GM12878 (cell line): ENCODE measurements around the gene IL23R. TPM values are rescaled to one million over a fixed set of nuclear protein-coding genes. Genes with fewer than 3 reads are reported as not detected.

ENCODE experiments used
- ATAC-seq: fragments of 200-7000 bp; cut with Tn5 transposase; 3 replicates; pipeline ENCODE4 v1.9.1; 2020; ENCODE audit warnings: mild to moderate bottlenecking, moderate library complexity
- BruUV-seq: library from RNA; stranded (reverse); fragments of 400-500 nt; replicated peaks from 2 replicates; lab custom pipeline; 2021; lab: Mats Ljungman, UMichigan
- CTCF ChIA-PET: fragments of 300-600 bp; sonication (Branson Sonifier 250); formaldehyde crosslinking; extraction: SDS; loops from one replicate; lab custom pipeline; 2021; ENCODE audit warnings: inconsistent platforms; lab: Yijun Ruan, JAX
- POLR2A ChIA-PET: fragments of 350-600 bp; formaldehyde crosslinking; extraction: SDS; loops from one replicate; lab custom pipeline; 2021; ENCODE audit warnings: inconsistent platforms; lab: Charles Lee
- RAD21 ChIA-PET: fragments of 300-600 bp; sonication (Branson Sonifier 250); formaldehyde crosslinking; loops from one replicate; lab custom pipeline; 2023; ENCODE audit warnings: antibody characterized with exemption; ENCODE audit not compliant: unreplicated experiment; lab: Charles Lee
- SMC1A ChIA-PET: fragments of 300-600 bp; sonication (Branson Sonifier 250); formaldehyde crosslinking; loops from one replicate; lab custom pipeline; 2023; ENCODE audit not compliant: unreplicated experiment, uncharacterized antibody; lab: Charles Lee
- DNase-seq: peaks from one replicate; pipeline ENCODE4 v3.0.0-alpha.2; 2011; ENCODE audit warnings: low read depth, low spot score
- FAIRE-seq: peaks from 3 replicates; lab custom pipeline; 2011; peaks lifted over from hg19 to GRCh38; lab: Jason Lieb, UNC
- H2AFZ ChIP-seq: 2 replicates; pipeline ENCODE4 v1.6.0; 2011; ENCODE audit warnings: low read depth, low read length, control low read depth; ENCODE audit not compliant: control insufficient read depth
- H3K27ac ChIP-seq: 2 replicates; pipeline ENCODE4 v1.5.1; 2011; ENCODE audit warnings: control low read depth; ENCODE audit not compliant: control insufficient read depth, insufficient read depth
- H3K27me3 ChIP-seq, 2 experiments: replicated peaks in 1 of 2; 2 replicates each; pipeline versions ENCODE4 v1.6.0 to v1.6.1; 2011; ENCODE audit warnings: low read length in 1 of 2; ENCODE audit not compliant: control insufficient read depth in 2 of 2, insufficient read depth in 2 of 2
- H3K36me3 ChIP-seq, 2 experiments: 2 replicates each; pipeline ENCODE4 v1.5.1; 2011; ENCODE audit warnings: low read length in 1 of 2; ENCODE audit not compliant: control insufficient read depth in 2 of 2, insufficient read depth in 2 of 2
- H3K4me1 ChIP-seq: 2 replicates; pipeline ENCODE4 v1.6.1; 2011; ENCODE audit warnings: mild to moderate bottlenecking, low read length, moderate library complexity, mixed read lengths; ENCODE audit not compliant: control insufficient read depth, insufficient read depth
- H3K4me2 ChIP-seq: 2 replicates; pipeline ENCODE4 v1.6.0; 2011; ENCODE audit warnings: control low read depth; ENCODE audit not compliant: control insufficient read depth, insufficient read depth
- H3K4me3 ChIP-seq: fragments of 200-600 bp; sonication (generic); 2 replicates; pipeline ENCODE4 v1.5.1; 2016
- H3K79me2 ChIP-seq: 2 replicates; pipeline ENCODE4 v1.6.0; 2011; ENCODE audit warnings: low read length; ENCODE audit not compliant: control insufficient read depth, insufficient read depth
- H3K9ac ChIP-seq: 2 replicates; pipeline ENCODE4 v1.8.0; 2011; ENCODE audit warnings: low read length, control low read depth, mixed read lengths; ENCODE audit not compliant: control insufficient read depth, insufficient read depth
- H3K9me3 ChIP-seq: replicated peaks from 3 replicates; pipeline ENCODE4 v1.5.1; 2011; ENCODE audit warnings: mild to moderate bottlenecking, low read length; ENCODE audit not compliant: control insufficient read depth, insufficient read depth
- H4K20me1 ChIP-seq: 2 replicates; pipeline ENCODE4 v1.6.0; 2011; ENCODE audit not compliant: control insufficient read depth, insufficient read depth
- BCL3 ChIP-seq: IDR thresholded peaks from 2 replicates; pipeline ENCODE4 v1.6.1; 2011; ENCODE audit warnings: borderline replicate concordance, low read depth, mild to moderate bottlenecking, moderate library complexity, low read length; ENCODE audit not compliant: insufficient read depth, poor library complexity, severe bottlenecking
- DPF2 ChIP-seq: fragments of 450-650 bp; IDR thresholded peaks from 2 replicates; pipeline ENCODE4 v1.6.1; 2017; ENCODE audit warnings: mild to moderate bottlenecking
- HDAC2 ChIP-seq: fragments of 200-600 bp; sonication (generic); IDR thresholded peaks from 2 replicates; pipeline ENCODE4 v1.6.1; 2017
- JUNB ChIP-seq: IDR thresholded peaks from 2 replicates; pipeline ENCODE4 v1.6.1; 2016; ENCODE audit warnings: antibody characterized with exemption, mild to moderate bottlenecking
- PAX8 ChIP-seq: fragments of 450-650 bp; IDR thresholded peaks from 2 replicates; pipeline ENCODE4 v1.6.1; 2017; ENCODE audit warnings: mild to moderate bottlenecking, moderate library complexity
- SMC3 ChIP-seq: IDR thresholded peaks from 2 replicates; pipeline ENCODE4 v1.6.1; 2011; ENCODE audit warnings: low read length, improper control_type of control experiment, borderline replicate concordance
- SPI1 ChIP-seq: IDR thresholded peaks from 2 replicates; pipeline ENCODE4 v1.6.1; 2011; ENCODE audit warnings: low read depth, mild to moderate bottlenecking, low read length, moderate library complexity, borderline replicate concordance; ENCODE audit not compliant: insufficient read depth
- TARDBP ChIP-seq: IDR thresholded peaks from 2 replicates; pipeline ENCODE4 v1.6.1; 2016; ENCODE audit warnings: borderline replicate concordance
- TBL1XR1 ChIP-seq: IDR thresholded peaks from 2 replicates; pipeline ENCODE4 v1.6.1; 2012; ENCODE audit warnings: low read depth, low read length, improper control_type of control experiment
- TCF12 ChIP-seq: IDR thresholded peaks from 2 replicates; pipeline ENCODE4 v1.6.1; 2011; ENCODE audit warnings: low read depth, mild to moderate bottlenecking, low read length
- WGBS: methylation state at CpG from one replicate; pipeline ENCODE4 v1.1.6; 2016; ENCODE audit warnings: low lambda C conversion rate; ENCODE audit not compliant: insufficient replicate concordance, insufficient coverage; ENCODE audit errors: missing lambda C conversion rate; 5-methylcytosine and 5-hydroxymethylcytosine counted together
- in situ Hi-C: fragments of 300-500 bp; cut with MboI; formaldehyde crosslinking; loops from 9 replicates; pipeline ENCODE4 v1.14.3; 2018; ENCODE audit warnings: mixed read lengths
- intact Hi-C: fragments of 100-400 bp; cut with micrococcal nuclease; formaldehyde crosslinking; loops from one replicate; pipeline ENCODE4 v1.14.2; 2022; ENCODE audit not compliant: unreplicated experiment
- polyA plus RNA-seq, 11 experiments: library from polyadenylated mRNA; depleted of rRNA in 4 of 11; unstranded in 6 of 11; stranded (reverse) in 5 of 11; fragments of >200 nt; fragmentation: Nextera tagmentation in 4 of 11; fragmentation: Illumina TruSeq in 1 of 11; extraction: Ambion mirVana in 4 of 11; extraction: Trizol in 1 of 11; gene quantifications; 1 replicate in 1 of 11; 2 replicates in 10 of 11; pipeline versions ENCODE4 v1.2.1 to v1.2.3, GENCODE V29; 2011 to 2016; ENCODE audit warnings: inconsistent platforms in 2 of 11, missing spikeins in 2 of 11, low read depth in 1 of 11
- total RNA-seq, 4 experiments: library from RNA; depleted of rRNA in 3 of 4; stranded (reverse); fragments of >200 nt in 3 of 4; fragmentation: Illumina TruSeq in 1 of 4; extraction: Trizol in 1 of 4; gene quantifications; 2 replicates each; pipeline versions ENCODE4 v1.2.1 to v1.2.3, GENCODE V29; 2013 to 2021

IL23R gene
- total and polyA plus RNA-seq, 10 of the 15 experiments (the other 5 are each of a cell fraction or from before 2014, with no cell fraction given), result 0.16 to 6.4 (median 0.59) TPM

DNA sequence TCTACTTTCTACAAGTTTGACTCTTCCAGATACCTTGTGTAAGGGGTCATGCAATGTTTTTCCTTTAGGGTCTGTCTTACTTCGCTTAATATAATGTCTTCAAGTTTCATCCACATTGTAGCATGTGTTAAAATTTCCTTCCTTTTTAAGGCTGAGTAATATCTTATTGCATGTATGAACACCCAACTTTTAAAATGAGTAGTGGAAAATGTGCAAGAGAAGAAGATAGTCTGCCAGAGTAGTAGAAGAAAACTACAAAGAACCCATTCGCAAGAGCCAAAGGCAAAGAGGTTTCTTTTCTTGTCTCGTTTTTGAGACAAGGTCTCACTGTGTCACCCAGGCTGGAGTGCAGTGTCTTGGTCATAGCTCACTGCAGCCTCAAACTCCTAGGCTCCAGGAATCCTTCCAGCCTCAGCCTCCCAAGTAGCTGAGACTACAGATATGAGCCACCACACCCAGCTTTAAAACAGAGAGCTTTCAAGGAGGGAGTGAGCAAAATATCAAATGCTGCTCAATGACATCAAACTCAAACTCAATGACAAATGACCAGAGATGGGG, 9.4 kb downstream of the IL23R start:
- FAIRE-seq (no peak), ATAC-seq (no peak), DNase-seq (no peak)
- CTCF ChIA-PET, result interaction anchor here (1.3 kb wide), 1 partner anchor 39 kb away, joined by 4 read pairs; no protein-coding TSS in a partner anchor
- H3K4me3 ChIP-seq, result no peak overlapping the region
- in situ Hi-C loops, result no loop called here
- H4K20me1 ChIP-seq, result no peaks in the 10 kb centered on the region
- POLR2A ChIA-PET, result interaction anchor here (0.9 kb wide), 1 partner anchor 8 kb away, joined by 3 read pairs; no protein-coding TSS in a partner anchor
- no peaks in the 10 kb centered on the region for H3K36me3 ChIP-seq
- no peaks in the 10 kb centered on the region; the same call in 2 of the 3 replicates for H3K9me3 ChIP-seq
- intact Hi-C loops, result no loop called here
- no peak for TF ChIP-seq PAX8
- peak; percentile 31; the same call in 1 of the 2 replicates for TF ChIP-seq JUNB
- BruUV-seq, result no TSS peak
- no peaks in the 10 kb centered on the region for H3K27me3 ChIP-seq
- no peak overlapping the region for H3K27ac ChIP-seq
- no peaks in the 10 kb centered on the region for H3K79me2 ChIP-seq
- RAD21 ChIA-PET, result interaction anchor here (1.3 kb wide), 1 partner anchor 36 kb away, joined by 3 read pairs; no protein-coding TSS in a partner anchor
- no peak overlapping the region for H2AFZ ChIP-seq
- WGBS, result 21% methylated on average over 3 of the region's 3 CpGs
- no peak overlapping the region for H3K4me2 ChIP-seq
- H3K4me1 ChIP-seq, result peaks cover 14% of the 10 kb centered on the region
- SMC1A ChIA-PET, result interaction anchor here (0.6 to 2.6 kb wide), 4 partner anchors 9 to 37 kb away, joined by 3 to 15 read pairs (median 5); no protein-coding TSS in a partner anchor
- H3K9ac ChIP-seq, result no peak overlapping the region

DNA sequence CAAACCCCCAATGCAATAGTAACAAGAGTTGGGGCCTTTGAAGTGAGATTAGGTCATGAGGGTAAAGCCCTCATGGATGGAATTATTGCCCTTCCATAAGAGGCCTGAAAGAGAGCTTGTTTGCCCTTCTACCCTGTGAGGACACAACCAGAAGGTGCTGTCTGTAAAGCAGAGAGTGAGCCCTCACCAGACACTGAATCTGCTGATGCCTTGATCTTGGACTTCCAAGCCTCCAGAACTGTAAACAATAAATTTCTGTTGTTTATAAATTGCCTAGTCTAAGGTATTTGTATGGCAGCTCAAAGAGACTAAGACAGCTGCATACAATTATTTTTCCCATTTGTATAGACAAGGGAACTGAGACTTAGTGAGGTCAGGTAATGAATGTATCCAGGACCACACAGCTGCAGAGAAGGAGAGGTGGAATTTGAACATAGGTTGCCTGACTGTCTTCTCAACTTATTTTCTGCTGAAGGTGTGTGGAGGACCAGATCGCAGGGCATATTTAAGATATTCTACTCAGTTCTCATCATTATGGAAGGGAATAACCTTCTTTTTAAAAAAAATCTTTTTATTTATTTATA, 18.7 kb downstream of the IL23R start:
- POLR2A ChIA-PET, result interaction anchor here (1.1 kb wide), 1 partner anchor 16 kb away, joined by 4 read pairs; no protein-coding TSS in a partner anchor
- no peaks in the 10 kb centered on the region for H3K36me3 ChIP-seq
- H4K20me1 ChIP-seq, result no peaks in the 10 kb centered on the region
- SMC1A ChIA-PET, result interaction anchor here (0.6 to 2.2 kb wide), 5 partner anchors 9 to 160 kb away, joined by 3 to 8 read pairs (median 4); no protein-coding TSS in a partner anchor
- TF ChIP-seq HDAC2 (no peak), DPF2 (no peak), TARDBP (no peak), BCL3 (no peak), TBL1XR1 (no peak), TCF12 (no peak), SMC3 (no peak), SPI1 (peak; percentile 37; the same call in 1 of the 2 replicates)
- no peak overlapping the region for H2AFZ ChIP-seq
- 95% methylated on average over 1 of the region's 1 CpG for WGBS
- FAIRE-seq (no peak), DNase-seq (no peak), ATAC-seq (no peak)
- BruUV-seq, result TSS peak; percentile 60
- no peaks in the 10 kb centered on the region for H3K27me3 ChIP-seq
- in situ Hi-C loops (no loop called here), intact Hi-C loops (no loop called here)
- no peak overlapping the region for H3K27ac ChIP-seq
- H3K4me3 ChIP-seq, result no peak overlapping the region
- no peaks in the 10 kb centered on the region for H3K79me2 ChIP-seq
- no peaks in the 10 kb centered on the region; the same call in 2 of the 3 replicates for H3K9me3 ChIP-seq
- CTCF ChIA-PET, result interaction anchor here (0.9 to 1.7 kb wide), 3 partner anchors 10 to 36 kb away, joined by 3 to 4 read pairs (median 4); no protein-coding TSS in a partner anchor
- RAD21 ChIA-PET, result interaction anchor here (0.7 kb wide), 1 partner anchor 13 kb away, joined by 3 read pairs; no protein-coding TSS in a partner anchor
- no peaks in the 10 kb centered on the region for H3K4me1 ChIP-seq
- no peak overlapping the region for H3K4me2 ChIP-seq
- no peak overlapping the region for H3K9ac ChIP-seq
